Fibroblast of lung (primary cell): ENCODE measurements around the gene ITSN1.

Experiments used
- CTCF ChIP-seq, 2 donors: IDR thresholded peaks in 1 of 2; conservative IDR thresholded peaks in 1 of 2; 1 replicate in 1 of 2; 2 replicates in 1 of 2; pipeline ENCODE4 v1.5.1; 2011 to 2012; ENCODE audit warnings: low read length in 2 of 2, control low read depth in 1 of 2, inconsistent platforms in 1 of 2, low read depth in 1 of 2, mild to moderate bottlenecking in 1 of 2
- EZH2 ChIP-seq: IDR thresholded peaks from 2 replicates; pipeline ENCODE4 v1.5.1; 2012; ENCODE audit warnings: low read length, control low read depth, mild to moderate bottlenecking; ENCODE audit errors: missing control alignments

GRCh38 chr21:33914188-33914587 lies 271.9 kb downstream of the ITSN1 start:
- TF ChIP-seq CTCF (conservative IDR thresholded peaks at IDR 0.05 in 1 of 2, IDR thresholded peaks at IDR 0.05 in 1 of 2; ENCODE audit: low read depth in 1 of 2, low read length in 2 of 2) (no peak), EZH2 (no peak)
